Measurements from ENCODE around the gene CNIH2. TPM values are rescaled to one million over a fixed set of nuclear protein-coding genes. Genes with fewer than 3 reads are reported as not detected.

The CNIH2 gene
- total and polyA plus RNA-seq, 2 of the 13 experiments (the other 11 are each of a cell fraction or from before 2014, with no cell fraction given): 0.60 to 0.69 TPM

DNA sequence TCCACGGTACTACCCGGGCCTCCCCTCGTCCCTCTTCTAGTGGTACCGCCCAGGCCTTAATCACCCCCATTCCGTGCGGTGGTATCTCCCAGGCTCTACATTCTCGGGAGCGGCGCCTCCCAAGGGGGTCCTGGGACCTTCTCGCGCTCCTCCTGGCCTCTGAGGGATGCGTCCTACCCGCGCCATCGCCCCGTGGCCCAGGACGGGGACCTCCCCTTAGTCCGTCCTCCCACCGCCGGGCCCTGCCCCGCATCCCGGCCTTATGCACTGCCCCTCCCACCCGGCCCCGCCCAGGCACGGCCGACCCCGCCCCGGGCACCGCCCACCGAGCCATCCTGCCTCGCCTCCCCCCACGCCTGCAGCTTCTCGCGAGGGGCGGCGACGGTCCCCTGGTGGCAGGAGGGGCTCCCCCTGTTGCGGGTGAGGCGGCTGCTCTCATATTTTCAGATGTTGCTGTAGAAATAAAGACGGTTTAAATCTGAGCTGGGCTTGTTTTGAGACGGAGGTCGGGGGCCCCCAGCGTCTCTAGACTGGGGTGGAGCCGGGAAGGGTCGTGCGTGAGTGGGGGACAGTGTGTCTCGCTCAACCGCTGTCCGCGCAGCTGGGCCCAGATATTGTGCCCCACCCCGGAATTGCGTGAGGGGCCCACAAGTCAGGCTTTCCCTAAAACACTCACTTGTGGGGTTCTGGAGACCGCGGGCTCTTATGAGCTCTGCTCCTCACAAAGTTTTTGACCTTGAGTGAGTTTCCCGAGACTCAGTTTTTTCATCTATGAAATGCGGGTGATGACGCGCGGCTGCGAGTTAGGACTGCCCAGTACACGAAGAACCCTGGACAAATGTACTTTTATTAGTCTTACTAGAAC is 10.4 kb upstream of the CNIH2 start (continued):
- TF ChIP-seq, protein P1, sequence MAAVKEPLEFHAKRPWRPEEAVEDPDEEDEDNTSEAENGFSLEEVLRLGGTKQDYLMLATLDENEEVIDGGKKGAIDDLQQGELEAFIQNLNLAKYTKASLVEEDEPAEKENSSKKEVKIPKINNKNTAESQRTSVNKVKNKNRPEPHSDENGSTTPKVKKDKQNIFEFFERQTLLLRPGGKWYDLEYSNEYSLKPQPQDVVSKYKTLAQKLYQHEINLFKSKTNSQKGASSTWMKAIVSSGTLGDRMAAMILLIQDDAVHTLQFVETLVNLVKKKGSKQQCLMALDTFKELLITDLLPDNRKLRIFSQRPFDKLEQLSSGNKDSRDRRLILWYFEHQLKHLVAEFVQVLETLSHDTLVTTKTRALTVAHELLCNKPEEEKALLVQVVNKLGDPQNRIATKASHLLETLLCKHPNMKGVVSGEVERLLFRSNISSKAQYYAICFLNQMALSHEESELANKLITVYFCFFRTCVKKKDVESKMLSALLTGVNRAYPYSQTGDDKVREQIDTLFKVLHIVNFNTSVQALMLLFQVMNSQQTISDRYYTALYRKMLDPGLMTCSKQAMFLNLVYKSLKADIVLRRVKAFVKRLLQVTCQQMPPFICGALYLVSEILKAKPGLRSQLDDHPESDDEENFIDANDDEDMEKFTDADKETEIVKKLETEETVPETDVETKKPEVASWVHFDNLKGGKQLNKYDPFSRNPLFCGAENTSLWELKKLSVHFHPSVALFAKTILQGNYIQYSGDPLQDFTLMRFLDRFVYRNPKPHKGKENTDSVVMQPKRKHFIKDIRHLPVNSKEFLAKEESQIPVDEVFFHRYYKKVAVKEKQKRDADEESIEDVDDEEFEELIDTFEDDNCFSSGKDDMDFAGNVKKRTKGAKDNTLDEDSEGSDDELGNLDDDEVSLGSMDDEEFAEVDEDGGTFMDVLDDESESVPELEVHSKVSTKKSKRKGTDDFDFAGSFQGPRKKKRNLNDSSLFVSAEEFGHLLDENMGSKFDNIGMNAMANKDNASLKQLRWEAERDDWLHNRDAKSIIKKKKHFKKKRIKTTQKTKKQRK (IDR thresholded peaks at IDR 0.05; ENCODE audit: low read length): no peak
- TF ChIP-seq, protein P2, sequence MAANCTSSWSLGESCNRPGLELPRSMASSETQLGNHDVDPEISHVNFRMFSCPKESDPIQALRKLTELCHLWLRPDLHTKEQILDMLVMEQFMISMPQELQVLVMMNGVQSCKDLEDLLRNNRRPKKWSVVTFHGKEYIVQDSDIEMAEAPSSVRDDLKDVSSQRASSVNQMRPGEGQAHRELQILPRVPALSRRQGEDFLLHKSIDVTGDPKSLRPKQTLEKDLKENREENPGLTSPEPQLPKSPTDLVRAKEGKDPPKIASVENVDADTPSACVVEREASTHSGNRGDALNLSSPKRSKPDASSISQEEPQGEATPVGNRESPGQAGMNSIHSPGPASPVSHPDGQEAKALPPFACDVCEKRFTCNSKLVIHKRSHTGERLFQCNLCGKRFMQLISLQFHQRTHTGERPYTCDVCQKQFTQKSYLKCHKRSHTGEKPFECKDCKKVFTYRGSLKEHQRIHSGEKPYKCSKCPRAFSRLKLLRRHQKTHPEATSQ (CRISPR knock-in tag; IDR thresholded peaks at IDR 0.05; ENCODE audit: borderline replicate concordance): no peak
- TF ChIP-seq MXI1 (IDR thresholded peaks at IDR 0.05; ENCODE audit: borderline replicate concordance, low read depth, low read length) (no peak; the same call in 2 of the 3 replicates), ZNF224 (CRISPR knock-in tag; IDR thresholded peaks at IDR 0.05) (peak; percentile 64; the same call in 1 of the 2 replicates), SCMH1 (CRISPR knock-in tag; IDR thresholded peaks at IDR 0.05; ENCODE audit: borderline replicate concordance) (no peak), ESRRA (CRISPR knock-in tag; IDR thresholded peaks at IDR 0.05; ENCODE audit: low read depth) (no peak), ZNF205 (CRISPR knock-in tag; IDR thresholded peaks at IDR 0.05) (no peak), ZNF331 (CRISPR knock-in tag; IDR thresholded peaks at IDR 0.05) (no peak), KAT2B (IDR thresholded peaks at IDR 0.05; ENCODE audit: borderline replicate concordance, low read depth, low read length) (no peak), SSRP1 (CRISPR knock-in tag; IDR thresholded peaks at IDR 0.05) (0 out of 2 replicates have a peak, but pooled peaks have one; percentile 65), ZNF256 (CRISPR knock-in tag; conservative IDR thresholded peaks at IDR 0.05) (peak; percentile 80; the same call in 1 of the 2 replicates), NFIB (CRISPR knock-in tag; IDR thresholded peaks at IDR 0.05; ENCODE audit: borderline replicate concordance) (no peak), KDM3A (CRISPR knock-in tag; IDR thresholded peaks at IDR 0.05; ENCODE audit: low read depth) (no peak), SNAPC2 (CRISPR knock-in tag; IDR thresholded peaks at IDR 0.05) (no peak)
- TF ChIP-seq, protein P3, sequence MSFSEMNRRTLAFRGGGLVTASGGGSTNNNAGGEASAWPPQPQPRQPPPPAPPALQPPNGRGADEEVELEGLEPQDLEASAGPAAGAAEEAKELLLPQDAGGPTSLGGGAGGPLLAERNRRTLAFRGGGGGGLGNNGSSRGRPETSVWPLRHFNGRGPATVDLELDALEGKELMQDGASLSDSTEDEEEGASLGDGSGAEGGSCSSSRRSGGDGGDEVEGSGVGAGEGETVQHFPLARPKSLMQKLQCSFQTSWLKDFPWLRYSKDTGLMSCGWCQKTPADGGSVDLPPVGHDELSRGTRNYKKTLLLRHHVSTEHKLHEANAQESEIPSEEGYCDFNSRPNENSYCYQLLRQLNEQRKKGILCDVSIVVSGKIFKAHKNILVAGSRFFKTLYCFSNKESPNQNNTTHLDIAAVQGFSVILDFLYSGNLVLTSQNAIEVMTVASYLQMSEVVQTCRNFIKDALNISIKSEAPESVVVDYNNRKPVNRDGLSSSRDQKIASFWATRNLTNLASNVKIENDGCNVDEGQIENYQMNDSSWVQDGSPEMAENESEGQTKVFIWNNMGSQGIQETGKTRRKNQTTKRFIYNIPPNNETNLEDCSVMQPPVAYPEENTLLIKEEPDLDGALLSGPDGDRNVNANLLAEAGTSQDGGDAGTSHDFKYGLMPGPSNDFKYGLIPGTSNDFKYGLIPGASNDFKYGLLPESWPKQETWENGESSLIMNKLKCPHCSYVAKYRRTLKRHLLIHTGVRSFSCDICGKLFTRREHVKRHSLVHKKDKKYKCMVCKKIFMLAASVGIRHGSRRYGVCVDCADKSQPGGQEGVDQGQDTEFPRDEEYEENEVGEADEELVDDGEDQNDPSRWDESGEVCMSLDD (CRISPR knock-in tag; IDR thresholded peaks at IDR 0.05; ENCODE audit: borderline replicate concordance): no peak
- TF ChIP-seq, protein P4, sequence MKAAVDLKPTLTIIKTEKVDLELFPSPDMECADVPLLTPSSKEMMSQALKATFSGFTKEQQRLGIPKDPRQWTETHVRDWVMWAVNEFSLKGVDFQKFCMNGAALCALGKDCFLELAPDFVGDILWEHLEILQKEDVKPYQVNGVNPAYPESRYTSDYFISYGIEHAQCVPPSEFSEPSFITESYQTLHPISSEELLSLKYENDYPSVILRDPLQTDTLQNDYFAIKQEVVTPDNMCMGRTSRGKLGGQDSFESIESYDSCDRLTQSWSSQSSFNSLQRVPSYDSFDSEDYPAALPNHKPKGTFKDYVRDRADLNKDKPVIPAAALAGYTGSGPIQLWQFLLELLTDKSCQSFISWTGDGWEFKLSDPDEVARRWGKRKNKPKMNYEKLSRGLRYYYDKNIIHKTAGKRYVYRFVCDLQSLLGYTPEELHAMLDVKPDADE (CRISPR knock-in tag; IDR thresholded peaks at IDR 0.05): no peak

All from HepG2 (cell line).